SU-DHL-6 (cell line): ENCODE measurements around the gene LTK.

ENCODE experiments used
- CTCF ChIP-seq: fragments of 200-600 bp; sonication (generic); IDR thresholded peaks from one replicate; pipeline ENCODE4 v1.5.1; 2017; ENCODE audit warnings: antibody characterized with exemption, mild to moderate bottlenecking, low read length, moderate library complexity; ENCODE audit not compliant: insufficient read depth, poor library complexity, severe bottlenecking
- EZH2phosphoT487 ChIP-seq: fragments of 200-600 bp; sonication (generic), shearing (Covaris generic); conservative IDR thresholded peaks from 2 replicates; pipeline ENCODE4 v1.6.1; 2018; ENCODE audit warnings: mild to moderate bottlenecking, antibody characterized with exemption, low read length, moderate library complexity, mixed read lengths

GRCh38 chr15:41512940-41513505 lies 604 bp downstream of the LTK start:
- TF ChIP-seq CTCF (no peak), EZH2phosphoT487 (no peak)
